ENCODE results near the gene LRP1-AS. TPM values are rescaled to one million over a fixed set of nuclear protein-coding genes. Genes with fewer than 3 reads are reported as not detected.
"Not testable (repeated sequence)": the region's sequence is repeated elsewhere in the genome, so short reads cannot be mapped to it uniquely, and the experiment has no call there.

LRP1-AS gene
- total RNA-seq, 1 donor from 2014 or later = 1.0 TPM

DNA sequence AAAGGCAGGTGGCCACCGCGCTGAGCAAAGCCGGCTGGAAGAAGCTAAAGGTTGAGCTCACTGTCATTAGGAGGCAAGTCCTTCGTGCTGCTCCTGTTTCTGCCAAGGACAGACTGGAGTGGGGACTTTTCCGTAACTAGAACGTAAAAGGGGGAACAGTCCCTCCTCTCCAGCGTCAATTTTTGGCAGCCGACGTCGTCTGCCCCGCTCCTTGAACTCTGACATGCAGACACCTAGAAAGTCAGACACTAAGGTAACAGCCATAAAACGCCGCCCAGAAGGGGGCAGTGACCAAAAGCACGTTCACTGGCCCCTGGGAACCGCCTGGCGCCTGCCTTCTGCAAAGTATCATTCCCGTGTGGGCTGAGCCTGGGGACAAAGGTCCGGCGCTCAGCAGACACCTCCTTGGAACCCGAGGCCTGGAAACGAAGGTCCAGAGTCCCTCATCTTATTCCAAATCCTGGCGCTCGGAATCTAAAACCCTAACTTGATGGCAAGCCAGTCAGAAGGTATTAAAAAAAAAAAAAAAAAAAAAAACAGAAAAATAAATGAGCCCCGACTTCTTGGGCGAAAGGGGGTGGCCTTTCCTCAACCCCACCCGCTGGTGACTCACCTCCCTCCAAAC, 20.2 kb downstream of the LRP1-AS start:
- Histone ChIP-seq H3K4me1 (ENCODE audit: control insufficient read depth in 3 of 3, insufficient read depth in 3 of 3, low read length in 3 of 3) (peaks cover 13 to 24% (median 22%) of the 10 kb centered on the region in 3 donors), H3K36me3 (ENCODE audit: control insufficient read depth in 3 of 3, insufficient read depth in 3 of 3, low read length in 3 of 3) (no peaks in the 10 kb centered on the region), H3K9me3 (ENCODE audit: control insufficient read depth in 3 of 3, low read length in 3 of 3) (no peaks in the 10 kb centered on the region), H3K27ac (ENCODE audit: low read depth, low read length) (peak overlapping the region; percentile 94), H3K4me3 (ENCODE audit: low read length in 3 of 3) (peak overlapping the region; percentile 78 to 93 (median 86)), H3K9ac (ENCODE audit: low read depth in 1 of 3, low read length in 3 of 3) (peak overlapping the region; percentile 43 to 92 (median 91)), H3K27me3 (ENCODE audit: control insufficient read depth in 3 of 3, insufficient read depth in 3 of 3, low read length in 3 of 3) (no peaks in the 10 kb centered on the region)

DNA sequence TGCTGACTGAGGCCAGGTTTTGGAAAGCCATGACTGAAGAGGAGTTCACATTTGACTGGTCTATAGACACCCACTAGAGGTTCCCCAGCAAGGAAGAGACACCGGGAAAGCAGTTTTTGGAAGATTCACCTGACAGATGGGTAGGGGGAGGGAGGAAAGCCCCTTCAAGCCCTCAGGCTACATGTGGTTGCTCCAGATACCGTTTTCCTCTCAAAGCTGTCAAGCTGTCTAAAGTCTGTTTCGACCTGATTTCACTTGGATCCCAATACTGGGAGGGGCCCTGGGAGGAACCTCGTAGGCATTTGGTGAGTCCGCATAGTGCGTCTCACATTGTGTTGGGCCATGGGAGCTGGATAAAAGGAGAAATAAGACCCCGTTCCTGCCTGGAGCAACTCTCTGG, 20.9 kb downstream of the LRP1-AS start:
- no peaks in the 10 kb centered on the region for H3K27me3 ChIP-seq (ENCODE audit: control insufficient read depth in 3 of 3, insufficient read depth in 3 of 3, low read length in 3 of 3)
- H3K4me3 ChIP-seq (ENCODE audit: low read length in 3 of 3) = peak overlapping the region in 2 of 3 donors; percentile 86 to 93
- H3K27ac ChIP-seq (ENCODE audit: low read depth, low read length) = peak overlapping the region; percentile 94
- peak overlapping the region in 2 of 3 donors; percentile 91 to 92 for H3K9ac ChIP-seq (ENCODE audit: low read depth in 1 of 3, low read length in 3 of 3)
- H3K9me3 ChIP-seq (ENCODE audit: control insufficient read depth in 3 of 3, low read length in 3 of 3) = no peaks in the 10 kb centered on the region
- H3K36me3 ChIP-seq (ENCODE audit: control insufficient read depth in 3 of 3, insufficient read depth in 3 of 3, low read length in 3 of 3) = no peaks in the 10 kb centered on the region
- peaks cover 7 to 18% (median 16%) of the 10 kb centered on the region in 3 donors for H3K4me1 ChIP-seq (ENCODE audit: control insufficient read depth in 3 of 3, insufficient read depth in 3 of 3, low read length in 3 of 3)

- H3K27ac ChIP-seq (ENCODE audit: low read depth, low read length) = no peak overlapping the region
- H3K36me3 ChIP-seq (ENCODE audit: control insufficient read depth in 3 of 3, insufficient read depth in 3 of 3, low read length in 3 of 3) = no peaks in the 10 kb centered on the region
- H3K27me3 ChIP-seq (ENCODE audit: control insufficient read depth in 3 of 3, insufficient read depth in 3 of 3, low read length in 3 of 3) = no peaks in the 10 kb centered on the region
- no peak overlapping the region for H3K9ac ChIP-seq (ENCODE audit: low read depth in 1 of 3, low read length in 3 of 3)
- no peaks in the 10 kb centered on the region for H3K9me3 ChIP-seq (ENCODE audit: control insufficient read depth in 3 of 3, low read length in 3 of 3)
- peaks cover 7 to 13% (median 13%) of the 10 kb centered on the region in 3 donors for H3K4me1 ChIP-seq (ENCODE audit: control insufficient read depth in 3 of 3, insufficient read depth in 3 of 3, low read length in 3 of 3)
- no peak overlapping the region for H3K4me3 ChIP-seq (ENCODE audit: low read length in 3 of 3)
Measured at GRCh38 chr12:57126061-57126460, 21.4 kb downstream of the LRP1-AS start.

GRCh38 chr12:57124261-57124877, 23.1 kb downstream of the LRP1-AS start:
- Histone ChIP-seq H3K4me1 (ENCODE audit: control insufficient read depth in 3 of 3, insufficient read depth in 3 of 3, low read length in 3 of 3) (peaks cover 7 to 9% (median 9%) of the 10 kb centered on the region in 3 donors), H3K36me3 (ENCODE audit: control insufficient read depth in 3 of 3, insufficient read depth in 3 of 3, low read length in 3 of 3) (no peaks in the 10 kb centered on the region), H3K27me3 (ENCODE audit: control insufficient read depth in 3 of 3, insufficient read depth in 3 of 3, low read length in 3 of 3) (no peaks in the 10 kb centered on the region), H3K4me3 (ENCODE audit: low read length in 3 of 3) (no peak overlapping the region), H3K9me3 (ENCODE audit: control insufficient read depth in 3 of 3, low read length in 3 of 3) (no peaks in the 10 kb centered on the region), H3K9ac (ENCODE audit: low read depth in 1 of 3, low read length in 3 of 3) (no peak overlapping the region), H3K27ac (ENCODE audit: low read depth, low read length) (no peak overlapping the region)

GRCh38 chr12:57123813-57124212, 23.6 kb downstream of the LRP1-AS start:
- Histone ChIP-seq H3K27ac (ENCODE audit: low read depth, low read length) (no peak overlapping the region), H3K4me3 (ENCODE audit: low read length in 3 of 3) (no peak overlapping the region), H3K9me3 (ENCODE audit: control insufficient read depth in 3 of 3, low read length in 3 of 3) (no peaks in the 10 kb centered on the region), H3K9ac (ENCODE audit: low read depth in 1 of 3, low read length in 3 of 3) (no peak overlapping the region), H3K36me3 (ENCODE audit: control insufficient read depth in 3 of 3, insufficient read depth in 3 of 3, low read length in 3 of 3) (no peaks in the 10 kb centered on the region), H3K4me1 (ENCODE audit: control insufficient read depth in 3 of 3, insufficient read depth in 3 of 3, low read length in 3 of 3) (peaks cover 9% of the 10 kb centered on the region in 3 donors), H3K27me3 (ENCODE audit: control insufficient read depth in 3 of 3, insufficient read depth in 3 of 3, low read length in 3 of 3) (no peaks in the 10 kb centered on the region)

DNA sequence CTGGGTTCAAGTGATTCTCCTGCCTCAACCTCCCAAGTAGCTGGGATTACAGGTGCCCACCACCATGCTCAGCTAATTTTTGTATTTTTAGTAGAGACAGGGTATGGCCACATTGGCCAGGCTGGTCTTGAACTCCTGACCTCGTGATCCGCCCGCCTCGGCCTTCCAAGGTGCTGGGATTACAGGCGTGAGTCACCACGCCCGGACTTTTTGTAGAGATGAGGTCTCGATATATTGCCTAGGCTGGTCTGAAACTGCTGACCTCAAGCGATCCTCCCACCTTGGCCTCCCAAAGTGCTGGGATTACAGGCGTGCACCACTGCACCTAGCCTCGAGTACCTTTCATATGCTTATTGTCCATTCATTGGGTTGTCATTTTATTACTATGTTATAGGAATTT, 26.7 kb downstream of the LRP1-AS start:
- not testable (repeated sequence) for H3K27me3 ChIP-seq (ENCODE audit: control insufficient read depth in 3 of 3, insufficient read depth in 3 of 3, low read length in 3 of 3); H3K9ac ChIP-seq (ENCODE audit: low read depth in 1 of 3, low read length in 3 of 3); H3K27ac ChIP-seq (ENCODE audit: low read depth, low read length); H3K4me1 ChIP-seq (ENCODE audit: control insufficient read depth in 3 of 3, insufficient read depth in 3 of 3, low read length in 3 of 3); H3K36me3 ChIP-seq (ENCODE audit: control insufficient read depth in 3 of 3, insufficient read depth in 3 of 3, low read length in 3 of 3); H3K9me3 ChIP-seq (ENCODE audit: control insufficient read depth in 3 of 3, low read length in 3 of 3); H3K4me3 ChIP-seq (ENCODE audit: low read length in 3 of 3)

DNA sequence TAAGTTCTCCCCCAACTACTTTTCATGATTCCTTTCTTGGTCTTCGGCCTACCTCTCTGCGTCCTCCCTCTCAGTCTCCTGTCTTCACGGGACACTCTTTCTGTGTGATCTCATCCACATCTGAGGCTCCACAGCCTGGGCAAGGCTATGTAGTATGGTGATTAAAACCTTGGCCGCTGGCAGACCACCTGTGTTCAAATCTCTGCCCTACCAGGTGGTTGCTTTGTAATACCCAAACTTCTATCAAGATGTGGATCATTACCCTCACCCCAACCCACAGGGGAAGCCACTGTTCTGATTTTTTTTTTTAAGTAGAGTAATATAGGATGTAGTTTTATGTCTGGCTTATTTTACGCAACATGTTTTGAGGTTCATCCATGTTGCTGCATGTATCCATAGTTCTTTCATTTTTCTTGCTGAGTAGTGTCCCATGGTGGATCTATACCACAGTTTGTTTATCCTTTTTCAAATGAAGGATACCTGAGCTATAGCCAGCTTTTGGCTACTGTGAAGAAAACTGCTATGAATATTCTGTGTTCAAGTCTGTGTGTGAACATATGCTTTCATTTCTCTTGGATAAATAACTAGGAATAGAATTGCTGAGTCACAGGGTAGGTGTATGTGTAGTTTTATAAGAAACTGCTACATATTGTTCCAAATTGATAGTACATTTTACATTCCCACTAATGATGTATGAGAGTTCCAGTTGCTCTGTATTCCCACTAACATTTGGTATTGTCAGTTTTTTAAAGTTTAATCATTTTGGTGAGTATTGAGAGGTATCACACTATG, 27.9 kb downstream of the LRP1-AS start:
- peaks cover 2 to 6% (median 4%) of the 10 kb centered on the region in 3 donors for H3K4me1 ChIP-seq (ENCODE audit: control insufficient read depth in 3 of 3, insufficient read depth in 3 of 3, low read length in 3 of 3)
- H3K9ac ChIP-seq (ENCODE audit: low read depth in 1 of 3, low read length in 3 of 3) = no peak overlapping the region
- H3K27ac ChIP-seq (ENCODE audit: low read depth, low read length) = no peak overlapping the region
- H3K9me3 ChIP-seq (ENCODE audit: control insufficient read depth in 3 of 3, low read length in 3 of 3) = no peaks in the 10 kb centered on the region
- H3K36me3 ChIP-seq (ENCODE audit: control insufficient read depth in 3 of 3, insufficient read depth in 3 of 3, low read length in 3 of 3) = no peaks in the 10 kb centered on the region
- H3K4me3 ChIP-seq (ENCODE audit: low read length in 3 of 3) = no peak overlapping the region
- no peaks in the 10 kb centered on the region for H3K27me3 ChIP-seq (ENCODE audit: control insufficient read depth in 3 of 3, insufficient read depth in 3 of 3, low read length in 3 of 3)

DNA sequence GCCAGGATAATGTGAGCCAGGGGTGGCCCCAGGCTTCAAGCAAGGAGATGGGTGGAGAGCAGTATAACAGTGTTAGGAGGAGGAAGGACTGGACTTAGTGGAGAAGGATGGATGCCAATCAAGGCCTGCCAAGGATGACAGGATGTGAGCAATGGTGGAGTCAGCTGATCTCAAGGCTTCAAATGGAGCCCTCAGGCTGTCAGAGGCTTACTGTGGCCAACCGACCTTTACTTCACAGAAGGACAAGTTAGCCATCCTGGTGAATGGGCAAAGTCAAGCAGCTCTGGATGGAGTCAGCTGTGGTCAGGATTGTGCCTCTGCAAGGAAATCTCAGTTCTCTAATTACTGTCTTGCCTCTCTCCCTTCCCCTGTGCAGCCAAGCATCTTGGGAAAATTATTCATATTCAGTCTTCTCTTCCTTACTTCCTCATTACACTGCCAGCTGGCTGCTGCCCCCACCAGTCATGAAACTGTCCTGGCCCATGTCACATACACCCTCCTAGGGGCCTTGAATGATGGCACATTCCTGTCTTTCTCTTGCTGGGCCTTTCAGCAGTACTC, 28.6 kb downstream of the LRP1-AS start:
- H3K4me1 ChIP-seq (ENCODE audit: control insufficient read depth in 3 of 3, insufficient read depth in 3 of 3, low read length in 3 of 3) = peaks cover 2 to 6% (median 4%) of the 10 kb centered on the region in 3 donors
- no peak overlapping the region for H3K4me3 ChIP-seq (ENCODE audit: low read length in 3 of 3)
- H3K9ac ChIP-seq (ENCODE audit: low read depth in 1 of 3, low read length in 3 of 3) = no peak overlapping the region
- H3K9me3 ChIP-seq (ENCODE audit: control insufficient read depth in 3 of 3, low read length in 3 of 3) = no peaks in the 10 kb centered on the region
- H3K27ac ChIP-seq (ENCODE audit: low read depth, low read length) = no peak overlapping the region
- no peaks in the 10 kb centered on the region for H3K36me3 ChIP-seq (ENCODE audit: control insufficient read depth in 3 of 3, insufficient read depth in 3 of 3, low read length in 3 of 3)
- no peaks in the 10 kb centered on the region for H3K27me3 ChIP-seq (ENCODE audit: control insufficient read depth in 3 of 3, insufficient read depth in 3 of 3, low read length in 3 of 3)

DNA sequence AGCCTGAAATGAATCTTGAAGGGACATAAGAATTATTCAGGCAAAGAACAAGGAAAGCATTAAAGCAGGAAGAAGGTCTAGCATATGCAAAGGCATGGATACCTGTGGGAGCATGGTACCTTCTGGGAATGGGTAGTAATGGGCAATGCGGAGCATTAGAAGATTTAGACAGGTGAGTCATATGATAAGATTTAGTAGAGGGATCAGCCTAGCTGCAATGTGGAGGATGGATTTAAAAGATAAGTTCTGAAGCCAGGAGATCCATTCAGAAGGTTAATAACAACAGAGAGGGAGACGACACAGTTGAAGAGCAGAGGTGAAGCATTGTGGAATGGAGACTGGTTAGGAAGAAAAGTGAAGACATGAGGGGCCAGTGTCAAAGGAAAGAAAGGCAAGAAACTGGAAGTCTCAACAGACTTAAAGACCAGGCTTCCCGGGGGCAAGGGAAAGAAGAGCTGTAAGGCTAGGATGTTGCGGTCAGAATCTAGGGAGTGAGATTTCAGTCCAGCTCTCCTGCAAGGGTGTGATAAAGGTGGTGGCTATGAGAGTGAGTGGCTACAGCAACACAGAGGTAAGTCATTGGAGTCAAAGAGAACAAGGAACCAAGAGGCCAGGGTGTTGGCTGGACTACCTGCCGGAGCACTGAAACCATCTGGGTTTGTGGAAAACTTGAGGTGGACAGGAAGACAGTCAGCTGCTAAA, 30.7 kb downstream of the LRP1-AS start:
- Histone ChIP-seq H3K27me3 (ENCODE audit: control insufficient read depth in 3 of 3, insufficient read depth in 3 of 3, low read length in 3 of 3) (no peaks in the 10 kb centered on the region), H3K4me1 (ENCODE audit: control insufficient read depth in 3 of 3, insufficient read depth in 3 of 3, low read length in 3 of 3) (peaks cover 11 to 17% (median 17%) of the 10 kb centered on the region in 3 donors), H3K4me3 (ENCODE audit: low read length in 3 of 3) (no peak overlapping the region), H3K9me3 (ENCODE audit: control insufficient read depth in 3 of 3, low read length in 3 of 3) (no peaks in the 10 kb centered on the region), H3K36me3 (ENCODE audit: control insufficient read depth in 3 of 3, insufficient read depth in 3 of 3, low read length in 3 of 3) (no peaks in the 10 kb centered on the region), H3K27ac (ENCODE audit: low read depth, low read length) (no peak overlapping the region), H3K9ac (ENCODE audit: low read depth in 1 of 3, low read length in 3 of 3) (no peak overlapping the region)
